Measurements from ENCODE around the gene MRPS31. TPM values are rescaled to one million over a fixed set of nuclear protein-coding genes. Genes with fewer than 3 reads are reported as not detected.

Gene MRPS31
- total RNA-seq, 1 experiment from 2014 or later = 15.3 TPM

DNA sequence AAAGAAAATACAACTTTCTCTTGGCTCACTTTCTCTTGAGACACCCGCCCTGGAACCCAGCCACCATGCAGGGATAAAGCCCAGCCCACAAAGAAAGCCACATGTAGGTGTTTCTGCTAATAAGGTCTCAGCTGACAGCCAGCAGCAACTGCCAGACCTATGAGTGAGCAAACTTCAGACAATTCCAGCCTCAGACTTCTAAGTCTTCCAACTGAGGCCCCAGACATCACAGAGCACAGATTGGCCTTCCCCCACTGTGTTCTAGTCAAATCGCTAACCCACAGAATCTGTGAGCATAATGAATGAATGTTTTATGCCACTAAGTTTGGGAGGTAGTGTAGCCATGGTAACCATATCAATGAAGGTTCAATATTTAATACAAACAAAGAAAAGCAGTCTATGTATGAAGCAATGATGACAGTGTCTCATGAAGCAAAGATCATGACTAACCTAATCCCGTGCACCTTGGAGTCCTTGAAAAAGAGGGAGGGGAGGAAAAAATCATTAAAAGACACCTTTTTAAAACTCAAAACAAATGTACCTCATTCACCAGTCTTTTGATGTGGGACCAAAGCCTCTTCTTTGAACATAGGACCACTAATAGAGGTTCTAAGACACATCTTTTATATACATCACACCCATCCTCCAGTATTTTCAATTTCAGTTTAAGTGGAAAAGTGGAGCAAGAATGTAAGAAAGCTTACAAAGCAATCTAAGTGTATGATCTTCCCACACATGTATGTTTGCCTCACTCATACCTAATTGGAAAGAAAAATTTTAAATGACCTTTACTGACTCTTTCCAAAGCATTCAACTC lies 6.2 kb downstream of the MRPS31 start:
- Mint-ChIP-seq H3K27me3 (ENCODE audit: unreplicated experiment) (no peaks in the 10 kb centered on the region), H3K9me3 (ENCODE audit: low read depth, unreplicated experiment) (no peaks in the 10 kb centered on the region), H3K4me3 (ENCODE audit: low read depth, unreplicated experiment) (no peak overlapping the region), H3K36me3 (ENCODE audit: insufficient read depth, unreplicated experiment) (no peaks in the 10 kb centered on the region), H3K4me1 (ENCODE audit: low read depth, unreplicated experiment) (peaks cover 2% of the 10 kb centered on the region), H3K27ac (ENCODE audit: unreplicated experiment) (no peak overlapping the region)
- TF ChIP-seq, protein P1, sequence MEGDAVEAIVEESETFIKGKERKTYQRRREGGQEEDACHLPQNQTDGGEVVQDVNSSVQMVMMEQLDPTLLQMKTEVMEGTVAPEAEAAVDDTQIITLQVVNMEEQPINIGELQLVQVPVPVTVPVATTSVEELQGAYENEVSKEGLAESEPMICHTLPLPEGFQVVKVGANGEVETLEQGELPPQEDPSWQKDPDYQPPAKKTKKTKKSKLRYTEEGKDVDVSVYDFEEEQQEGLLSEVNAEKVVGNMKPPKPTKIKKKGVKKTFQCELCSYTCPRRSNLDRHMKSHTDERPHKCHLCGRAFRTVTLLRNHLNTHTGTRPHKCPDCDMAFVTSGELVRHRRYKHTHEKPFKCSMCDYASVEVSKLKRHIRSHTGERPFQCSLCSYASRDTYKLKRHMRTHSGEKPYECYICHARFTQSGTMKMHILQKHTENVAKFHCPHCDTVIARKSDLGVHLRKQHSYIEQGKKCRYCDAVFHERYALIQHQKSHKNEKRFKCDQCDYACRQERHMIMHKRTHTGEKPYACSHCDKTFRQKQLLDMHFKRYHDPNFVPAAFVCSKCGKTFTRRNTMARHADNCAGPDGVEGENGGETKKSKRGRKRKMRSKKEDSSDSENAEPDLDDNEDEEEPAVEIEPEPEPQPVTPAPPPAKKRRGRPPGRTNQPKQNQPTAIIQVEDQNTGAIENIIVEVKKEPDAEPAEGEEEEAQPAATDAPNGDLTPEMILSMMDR (IDR thresholded peaks at IDR 0.05; ENCODE audit: unreplicated experiment) = no peak
- CTCF ChIA-PET = no interaction called here
- BruUV-seq (replicated peaks) = no TSS peak
- no peak for DNase-seq
- intact Hi-C loops (cut with micrococcal nuclease; ENCODE audit: unreplicated experiment) = no loop called here

GRCh38 chr13:40762849-40763248 lies 8.1 kb downstream of the MRPS31 start:
- no TSS peak for BruUV-seq (replicated peaks)
- Mint-ChIP-seq H3K9me3 (ENCODE audit: low read depth, unreplicated experiment) (no peaks in the 10 kb centered on the region), H3K27ac (ENCODE audit: unreplicated experiment) (no peak overlapping the region), H3K36me3 (ENCODE audit: insufficient read depth, unreplicated experiment) (peaks cover 9% of the 10 kb centered on the region), H3K4me1 (ENCODE audit: low read depth, unreplicated experiment) (no peaks in the 10 kb centered on the region), H3K4me3 (ENCODE audit: low read depth, unreplicated experiment) (no peak overlapping the region), H3K27me3 (ENCODE audit: unreplicated experiment) (no peaks in the 10 kb centered on the region)
- DNase-seq = no peak
- intact Hi-C loops (cut with micrococcal nuclease; ENCODE audit: unreplicated experiment) = no loop called here
- TF ChIP-seq, protein P1 (IDR thresholded peaks at IDR 0.05; ENCODE audit: unreplicated experiment) = no peak
- CTCF ChIA-PET = interaction anchor here (0.7 kb wide), 2 partner anchors 419 to 1881 kb away, joined by 3 to 5 read pairs; no protein-coding TSS in a partner anchor

- H3K4me1 Mint-ChIP-seq (ENCODE audit: low read depth, unreplicated experiment) = no peaks in the 10 kb centered on the region
- intact Hi-C loops (cut with micrococcal nuclease; ENCODE audit: unreplicated experiment) = no loop called here
- CTCF ChIA-PET = no interaction called here
- no peaks in the 10 kb centered on the region for H3K27me3 Mint-ChIP-seq (ENCODE audit: unreplicated experiment)
- no TSS peak for BruUV-seq (replicated peaks)
- H3K36me3 Mint-ChIP-seq (ENCODE audit: insufficient read depth, unreplicated experiment) = peaks cover 9% of the 10 kb centered on the region
- no peak overlapping the region for H3K4me3 Mint-ChIP-seq (ENCODE audit: low read depth, unreplicated experiment)
- no peak for DNase-seq
- no peaks in the 10 kb centered on the region for H3K9me3 Mint-ChIP-seq (ENCODE audit: low read depth, unreplicated experiment)
- H3K27ac Mint-ChIP-seq (ENCODE audit: unreplicated experiment) = no peak overlapping the region
- TF ChIP-seq, protein P1 (IDR thresholded peaks at IDR 0.05; ENCODE audit: unreplicated experiment) = no peak
Measured at GRCh38 chr13:40758811-40759210, 12.2 kb downstream of the MRPS31 start.

DNA sequence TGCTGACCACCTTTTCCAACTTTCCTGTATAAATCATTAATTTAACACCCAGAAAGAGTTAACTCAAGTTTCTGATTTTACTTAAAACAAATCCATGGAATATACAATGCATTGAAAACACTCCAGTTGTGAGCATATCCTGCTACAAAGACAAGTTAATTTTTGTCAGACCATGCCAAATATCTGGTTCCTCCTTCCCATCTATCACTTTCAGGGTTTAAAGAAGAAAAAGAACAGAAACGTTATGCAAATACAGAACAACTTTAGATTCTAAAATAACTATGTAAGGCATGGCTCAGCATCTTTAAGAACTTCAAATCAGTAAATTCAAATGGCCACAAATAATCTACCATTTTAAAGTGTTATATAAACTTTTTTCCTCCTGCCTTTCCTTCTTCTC lies 14.9 kb downstream of the MRPS31 start:
- intact Hi-C loops (cut with micrococcal nuclease; ENCODE audit: unreplicated experiment) = no loop called here
- no peaks in the 10 kb centered on the region for H3K9me3 Mint-ChIP-seq (ENCODE audit: low read depth, unreplicated experiment)
- no peak overlapping the region for H3K27ac Mint-ChIP-seq (ENCODE audit: unreplicated experiment)
- H3K4me1 Mint-ChIP-seq (ENCODE audit: low read depth, unreplicated experiment) = no peaks in the 10 kb centered on the region
- CTCF ChIA-PET = no interaction called here
- no peaks in the 10 kb centered on the region for H3K27me3 Mint-ChIP-seq (ENCODE audit: unreplicated experiment)
- peaks cover 12% of the 10 kb centered on the region for H3K36me3 Mint-ChIP-seq (ENCODE audit: insufficient read depth, unreplicated experiment)
- no peak overlapping the region for H3K4me3 Mint-ChIP-seq (ENCODE audit: low read depth, unreplicated experiment)
- TF ChIP-seq, protein P1 (IDR thresholded peaks at IDR 0.05; ENCODE audit: unreplicated experiment) = no peak
- DNase-seq = no peak
- BruUV-seq (replicated peaks) = no TSS peak

Data from Calu3 (cell line).